KOPT-K1 (cell line): ENCODE measurements around the gene TOX3.

ENCODE experiments used
- H3K27ac ChIP-seq: fragments of 200-600 bp; sonication (generic); 2 replicates; pipeline ENCODE4 v1.5.1; 2016; ENCODE audit warnings: antibody characterized with exemption, mild to moderate bottlenecking, low read depth, low read length; ENCODE audit not compliant: poor library complexity, severe bottlenecking
- H3K36me3 ChIP-seq: fragments of 200-600 bp; sonication (generic); 2 replicates; pipeline ENCODE4 v1.5.1; 2017; ENCODE audit warnings: antibody characterized with exemption, mild to moderate bottlenecking, low read length, moderate library complexity; ENCODE audit not compliant: insufficient read depth
- H3K9me3 ChIP-seq: fragments of 200-600 bp; sonication (generic); 2 replicates; pipeline ENCODE4 v1.5.1; 2017; ENCODE audit warnings: antibody characterized with exemption, low read length, mild to moderate bottlenecking; ENCODE audit not compliant: insufficient read depth, poor library complexity, severe bottlenecking

Gene TOX3

GRCh38 chr16:52570495-52571091 is 23.6 kb upstream of the TOX3 start:
- H3K36me3 ChIP-seq = no peaks in the 10 kb centered on the region
- no peak overlapping the region for H3K27ac ChIP-seq
- H3K9me3 ChIP-seq = no peaks in the 10 kb centered on the region

GRCh38 chr16:52569701-52570100 is 22.8 kb upstream of the TOX3 start:
- no peaks in the 10 kb centered on the region for H3K36me3 ChIP-seq
- H3K9me3 ChIP-seq = no peaks in the 10 kb centered on the region
- no peak overlapping the region for H3K27ac ChIP-seq

- H3K36me3 ChIP-seq = no peaks in the 10 kb centered on the region
- no peak overlapping the region for H3K27ac ChIP-seq
- no peaks in the 10 kb centered on the region for H3K9me3 ChIP-seq
Observed at GRCh38 chr16:52568983-52569690, 22.2 kb upstream of the TOX3 start.

- H3K9me3 ChIP-seq = no peaks in the 10 kb centered on the region
- H3K36me3 ChIP-seq = no peaks in the 10 kb centered on the region
- no peak overlapping the region for H3K27ac ChIP-seq
Observed at GRCh38 chr16:52568495-52568894, 21.6 kb upstream of the TOX3 start.

GRCh38 chr16:52567193-52567592 is 20.2 kb upstream of the TOX3 start:
- no peak overlapping the region for H3K27ac ChIP-seq
- H3K36me3 ChIP-seq = no peaks in the 10 kb centered on the region
- H3K9me3 ChIP-seq = no peaks in the 10 kb centered on the region

GRCh38 chr16:52563767-52564611 is 17.0 kb upstream of the TOX3 start:
- no peak overlapping the region for H3K27ac ChIP-seq
- H3K9me3 ChIP-seq = no peaks in the 10 kb centered on the region
- H3K36me3 ChIP-seq = no peaks in the 10 kb centered on the region

- Histone ChIP-seq H3K36me3 (no peaks in the 10 kb centered on the region), H3K27ac (no peak overlapping the region), H3K9me3 (no peaks in the 10 kb centered on the region)
Observed at GRCh38 chr16:52562770-52563169, 15.8 kb upstream of the TOX3 start.

- Histone ChIP-seq H3K36me3 (no peaks in the 10 kb centered on the region), H3K9me3 (no peaks in the 10 kb centered on the region), H3K27ac (no peak overlapping the region)
Observed at GRCh38 chr16:52561910-52562741, 15.2 kb upstream of the TOX3 start.

- no peaks in the 10 kb centered on the region for H3K9me3 ChIP-seq
- no peaks in the 10 kb centered on the region for H3K36me3 ChIP-seq
- no peak overlapping the region for H3K27ac ChIP-seq
Observed at GRCh38 chr16:52558448-52558847, 11.5 kb upstream of the TOX3 start.

- Histone ChIP-seq H3K27ac (no peak overlapping the region), H3K36me3 (no peaks in the 10 kb centered on the region), H3K9me3 (no peaks in the 10 kb centered on the region)
Observed at GRCh38 chr16:52557236-52557635, 10.3 kb upstream of the TOX3 start.

- Histone ChIP-seq H3K9me3 (no peaks in the 10 kb centered on the region), H3K36me3 (no peaks in the 10 kb centered on the region), H3K27ac (no peak overlapping the region)
Observed at GRCh38 chr16:52556083-52556482, 9.1 kb upstream of the TOX3 start.

GRCh38 chr16:52555572-52555971 is 8.6 kb upstream of the TOX3 start:
- Histone ChIP-seq H3K36me3 (no peaks in the 10 kb centered on the region), H3K9me3 (no peaks in the 10 kb centered on the region), H3K27ac (no peak overlapping the region)

GRCh38 chr16:52554334-52554733 is 7.4 kb upstream of the TOX3 start:
- H3K36me3 ChIP-seq = no peaks in the 10 kb centered on the region
- H3K27ac ChIP-seq = no peak overlapping the region
- no peaks in the 10 kb centered on the region for H3K9me3 ChIP-seq

- Histone ChIP-seq H3K9me3 (no peaks in the 10 kb centered on the region), H3K27ac (no peak overlapping the region), H3K36me3 (no peaks in the 10 kb centered on the region)
Observed at GRCh38 chr16:52553322-52553721, 6.4 kb upstream of the TOX3 start.

GRCh38 chr16:52552643-52553042 is 5.7 kb upstream of the TOX3 start:
- no peaks in the 10 kb centered on the region for H3K9me3 ChIP-seq
- no peaks in the 10 kb centered on the region for H3K36me3 ChIP-seq
- no peak overlapping the region for H3K27ac ChIP-seq
